AG20443 (cell line): ENCODE results near the gene KRTAP10-9.
"Not testable (repeated sequence)": the region's sequence is repeated elsewhere in the genome, so short reads cannot be mapped to it uniquely, and the experiment has no call there.

Experiments
- DNase-seq: peaks from one replicate; pipeline ENCODE4 v3.0.0; 2012; ENCODE audit warnings: low spot score, mixed read lengths

KRTAP10-9 gene

GRCh38 chr21:44615911-44616590 is 10.8 kb upstream of the KRTAP10-9 start:
- DNase-seq, result no peak

GRCh38 chr21:44616591-44616926 is 10.3 kb upstream of the KRTAP10-9 start:
- DNase-seq, result no peak

- no peak for DNase-seq
Measured at GRCh38 chr21:44617071-44617501, 9.8 kb upstream of the KRTAP10-9 start.

- DNase-seq, result peak; percentile 30
Measured at GRCh38 chr21:44618504-44618903, 8.4 kb upstream of the KRTAP10-9 start.

GRCh38 chr21:44618909-44619308 is 8.0 kb upstream of the KRTAP10-9 start:
- no peak for DNase-seq

- no peak for DNase-seq
Measured at GRCh38 chr21:44619886-44620285, 7.0 kb upstream of the KRTAP10-9 start.

- DNase-seq, result no peak
Measured at GRCh38 chr21:44623575-44623974, 3.3 kb upstream of the KRTAP10-9 start.

- no peak for DNase-seq
Measured at GRCh38 chr21:44625756-44626155, 1.1 kb upstream of the KRTAP10-9 start.

GRCh38 chr21:44626262-44626661 is 631 bp upstream of the KRTAP10-9 start:
- no peak for DNase-seq

GRCh38 chr21:44627181-44627822 is 409 bp downstream of the KRTAP10-9 start:
- DNase-seq, result not testable (repeated sequence)

GRCh38 chr21:44627831-44628233 is 939 bp downstream of the KRTAP10-9 start:
- DNase-seq, result not testable (repeated sequence)

- DNase-seq, result no peak
Measured at GRCh38 chr21:44628707-44629391, 2.0 kb downstream of the KRTAP10-9 start.

GRCh38 chr21:44630440-44630839 is 3.5 kb downstream of the KRTAP10-9 start:
- DNase-seq, result no peak

GRCh38 chr21:44632067-44632466 is 5.2 kb downstream of the KRTAP10-9 start:
- no peak for DNase-seq

GRCh38 chr21:44636209-44637017 is 9.5 kb downstream of the KRTAP10-9 start:
- no peak for DNase-seq

GRCh38 chr21:44637018-44637850 is 10.3 kb downstream of the KRTAP10-9 start, which contains the start of gene KRTAP10-10:
Gene KRTAP10-10 (plus strand): TSS chr21:44637356. CDS start chr21:44637418, 62 bp downstream.
- DNase-seq, result no peak

GRCh38 chr21:44637851-44638348 is 11.0 kb downstream of the KRTAP10-9 start:
- not testable (repeated sequence) for DNase-seq

GRCh38 chr21:44638506-44639330 is 11.8 kb downstream of the KRTAP10-9 start:
- DNase-seq, result not testable (repeated sequence)

- no peak for DNase-seq
Measured at GRCh38 chr21:44639331-44639655, 12.4 kb downstream of the KRTAP10-9 start.

- no peak for DNase-seq
Measured at GRCh38 chr21:44640761-44641160, 13.9 kb downstream of the KRTAP10-9 start.
